UCSD-AML1 (cell line): ENCODE data around the gene SNX9.

Source experiments
- DNase-seq: peaks from one replicate; lab custom pipeline; 2025; ENCODE audit not compliant: unreplicated experiment; lab: John Stamatoyannopoulos, UW

Gene SNX9

GRCh38 chr6:157800420-157801237 lies 22.4 kb upstream of the SNX9 start:
- DNase-seq, result no peak

- DNase-seq, result no peak
Observed at GRCh38 chr6:157804448-157805327, 18.4 kb upstream of the SNX9 start.

- DNase-seq, result no peak
Observed at GRCh38 chr6:157806131-157806855, 16.8 kb upstream of the SNX9 start.

- no peak for DNase-seq
Observed at GRCh38 chr6:157806856-157807215, 16.2 kb upstream of the SNX9 start.

GRCh38 chr6:157808405-157808950 lies 14.6 kb upstream of the SNX9 start:
- DNase-seq, result no peak

GRCh38 chr6:157809613-157810012 lies 13.4 kb upstream of the SNX9 start:
- DNase-seq, result no peak

- DNase-seq, result no peak
Observed at GRCh38 chr6:157811137-157811475, 11.9 kb upstream of the SNX9 start.

GRCh38 chr6:157811476-157812173 lies 11.4 kb upstream of the SNX9 start:
- no peak for DNase-seq

GRCh38 chr6:157812425-157813171 lies 10.4 kb upstream of the SNX9 start:
- DNase-seq, result no peak

GRCh38 chr6:157813191-157813590 lies 9.9 kb upstream of the SNX9 start:
- no peak for DNase-seq

GRCh38 chr6:157813750-157814455 lies 9.1 kb upstream of the SNX9 start:
- DNase-seq, result no peak

- DNase-seq, result no peak
Observed at GRCh38 chr6:157814883-157815282, 8.2 kb upstream of the SNX9 start.

- DNase-seq, result no peak
Observed at GRCh38 chr6:157821342-157822033, 1.6 kb upstream of the SNX9 start.

GRCh38 chr6:157822245-157823000 lies 623 bp upstream of the SNX9 start:
- no peak for DNase-seq

- DNase-seq, result peak; percentile 50
Observed at GRCh38 chr6:157823528-157824370, 703 bp downstream of the SNX9 start.

GRCh38 chr6:157825243-157825904 lies 2.3 kb downstream of the SNX9 start:
- no peak for DNase-seq
